Testis (tissue), 3 donors: Measurements from ENCODE around the gene WSB1. TPM values are rescaled to one million over a fixed set of nuclear protein-coding genes. Genes with fewer than 3 reads are reported as not detected.

Experiments used
- DNase-seq: peaks from one replicate; pipeline ENCODE4 v3.0.0-alpha.2; 2019
- H3K27ac ChIP-seq, 2 donors: fragments of 200-600 bp; sonication (generic); one replicate each; pipeline ENCODE4 v1.5.1; 2019
- H3K27me3 ChIP-seq: fragments of 200-600 bp; sonication (generic); one replicate; pipeline ENCODE4 v1.5.1; 2019
- H3K36me3 ChIP-seq: fragments of 200-600 bp; sonication (generic); one replicate; pipeline ENCODE4 v1.5.1; 2017; ENCODE audit warnings: low read depth; ENCODE audit errors: missing control alignments
- H3K4me1 ChIP-seq: fragments of 200-600 bp; sonication (generic); one replicate; pipeline ENCODE4 v1.5.1; 2019
- H3K4me3 ChIP-seq, 2 donors: fragments of 200-600 bp; sonication (generic); one replicate each; pipeline ENCODE4 v1.5.1; 2017 to 2019
- H3K9me3 ChIP-seq: fragments of 200-600 bp; sonication (generic); one replicate; pipeline ENCODE4 v1.5.1; 2017
- POLR2A ChIP-seq: fragments of 450-650 bp; IDR thresholded peaks from one replicate; pipeline ENCODE4 v1.6.1; 2017; ENCODE audit warnings: antibody characterized with exemption, mild to moderate bottlenecking, moderate library complexity
- WGBS, 2 donors: methylation state at CpG; one replicate each; pipeline ENCODE4 v1.1.5; 2018; 5-methylcytosine and 5-hydroxymethylcytosine counted together
- intact Hi-C: fragments of 100-400 bp; cut with DNase I; formaldehyde crosslinking; loops from one replicate; pipeline ENCODE4 v1.15.1; 2023; ENCODE audit warnings: low total_unique reads
- polyA plus RNA-seq: library from polyadenylated mRNA; stranded (reverse); fragments of 350-450 nt; fragmentation: Illumina TruSeq; extraction: RNeasy Lipid Tissue Mini Kit (QIAGEN cat#74804); gene quantifications from one replicate; pipeline ENCODE4 v1.2.3, GENCODE V29; 2014; ENCODE audit warnings: low read depth, low replicate concordance; ENCODE audit not compliant: insufficient read depth
- total RNA-seq, 2 donors: library from RNA; depleted of rRNA; stranded (reverse); fragments of >200 nt; gene quantifications; one replicate each; pipeline ENCODE4 v1.2.3, GENCODE V29; 2016
- TF ChIP-seq, protein P1 (sequence below), 3 experiments: fragments of 450-650 bp in 2 of 3; fragments of 200-600 bp in 1 of 3; sonication (generic) in 1 of 3; IDR thresholded peaks; one replicate each; pipeline ENCODE4 v1.5.1; 2016 to 2019; ENCODE audit warnings: antibody characterized with exemption in 3 of 3, mild to moderate bottlenecking in 2 of 3, moderate library complexity in 1 of 3

Gene WSB1
- total and polyA plus RNA-seq, 3 donors from 2014 or later = 126 to 189 (median 160) TPM

DNA sequence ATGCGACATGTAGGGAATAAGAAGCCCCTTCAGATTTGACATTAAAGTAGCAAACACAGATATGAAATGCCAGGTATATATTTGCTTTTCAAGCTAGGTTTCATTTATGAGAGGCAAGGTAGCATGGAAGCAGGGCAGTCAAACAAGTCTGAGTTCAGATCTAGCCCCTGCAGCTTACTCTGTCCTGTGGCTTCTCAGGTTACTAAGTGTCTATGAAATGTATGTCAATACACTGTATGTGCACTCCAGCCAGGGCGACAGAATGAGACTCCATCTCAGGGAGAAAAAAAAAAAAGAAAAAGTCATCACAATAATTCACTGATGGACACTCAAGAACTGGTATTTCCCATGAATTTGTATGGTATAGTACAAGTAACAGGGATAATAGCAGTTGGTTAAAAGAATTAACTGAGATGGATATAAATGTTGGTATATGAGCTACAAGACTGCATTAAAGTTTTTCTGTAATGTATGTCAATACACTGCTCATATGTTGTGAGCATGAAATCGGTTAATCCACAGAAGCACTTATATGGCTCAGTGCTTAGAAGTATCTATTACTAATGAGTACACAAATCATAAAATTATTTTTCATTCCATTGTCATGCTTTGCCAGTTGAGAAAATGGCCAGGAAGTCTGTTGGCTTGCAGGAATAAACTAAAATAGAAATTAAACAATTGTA is 2.9 kb upstream of the WSB1 start:
- Histone ChIP-seq H3K36me3 (no peaks in the 10 kb centered on the region), H3K27me3 (no peaks in the 10 kb centered on the region), H3K27ac (no peak overlapping the region), H3K9me3 (no peaks in the 10 kb centered on the region), H3K4me1 (peaks cover 4% of the 10 kb centered on the region), H3K4me3 (no peak overlapping the region)
- DNase-seq = no peak
- TF ChIP-seq, protein P1, sequence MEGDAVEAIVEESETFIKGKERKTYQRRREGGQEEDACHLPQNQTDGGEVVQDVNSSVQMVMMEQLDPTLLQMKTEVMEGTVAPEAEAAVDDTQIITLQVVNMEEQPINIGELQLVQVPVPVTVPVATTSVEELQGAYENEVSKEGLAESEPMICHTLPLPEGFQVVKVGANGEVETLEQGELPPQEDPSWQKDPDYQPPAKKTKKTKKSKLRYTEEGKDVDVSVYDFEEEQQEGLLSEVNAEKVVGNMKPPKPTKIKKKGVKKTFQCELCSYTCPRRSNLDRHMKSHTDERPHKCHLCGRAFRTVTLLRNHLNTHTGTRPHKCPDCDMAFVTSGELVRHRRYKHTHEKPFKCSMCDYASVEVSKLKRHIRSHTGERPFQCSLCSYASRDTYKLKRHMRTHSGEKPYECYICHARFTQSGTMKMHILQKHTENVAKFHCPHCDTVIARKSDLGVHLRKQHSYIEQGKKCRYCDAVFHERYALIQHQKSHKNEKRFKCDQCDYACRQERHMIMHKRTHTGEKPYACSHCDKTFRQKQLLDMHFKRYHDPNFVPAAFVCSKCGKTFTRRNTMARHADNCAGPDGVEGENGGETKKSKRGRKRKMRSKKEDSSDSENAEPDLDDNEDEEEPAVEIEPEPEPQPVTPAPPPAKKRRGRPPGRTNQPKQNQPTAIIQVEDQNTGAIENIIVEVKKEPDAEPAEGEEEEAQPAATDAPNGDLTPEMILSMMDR (IDR thresholded peaks at IDR 0.05) = no peak
- no peak for TF ChIP-seq POLR2A
- WGBS, 2 donors = 80 to 88% methylated on average over 3 of the region's 3 CpGs
- intact Hi-C loops = loop anchor here (10.0 kb wide), 1 partner anchor 46 kb away; no protein-coding TSS in a partner anchor

DNA sequence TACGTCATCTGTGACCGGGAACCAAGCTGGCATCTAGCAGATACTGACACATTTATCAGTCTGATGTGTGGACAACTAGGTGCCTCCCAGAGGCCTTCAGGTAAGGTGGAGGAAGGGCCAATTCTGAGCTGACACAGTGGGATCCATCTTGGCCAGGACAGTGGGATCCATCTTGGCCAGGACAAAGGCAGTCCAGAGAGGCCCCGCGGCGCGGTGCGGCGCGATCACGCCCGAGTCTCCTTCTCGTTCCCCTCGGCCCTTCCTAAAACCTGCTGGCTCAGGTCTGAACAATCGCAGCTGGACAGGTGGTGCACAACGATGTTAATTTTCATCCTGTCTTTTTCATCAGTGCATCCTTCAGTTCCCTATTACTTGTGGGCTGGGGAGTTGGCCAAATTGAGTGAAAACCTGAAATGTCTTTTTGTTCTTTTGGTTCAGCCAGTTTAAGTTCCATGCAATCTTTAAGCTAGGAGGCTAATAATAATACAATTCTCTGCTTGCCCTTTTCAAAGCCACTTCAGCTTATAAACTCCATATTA is 486 bp upstream of the WSB1 start:
- intact Hi-C loops = loop anchor here (10.0 kb wide), 1 partner anchor 49 kb away; no protein-coding TSS in a partner anchor
- no peaks in the 10 kb centered on the region for H3K9me3 ChIP-seq
- no peaks in the 10 kb centered on the region for H3K27me3 ChIP-seq
- 50 to 80% methylated on average over 10 to 15 of the region's 15 CpGs for WGBS, 2 donors
- H3K4me3 ChIP-seq = peak overlapping the region; percentile 98 to 99
- TF ChIP-seq, protein P1 (IDR thresholded peaks at IDR 0.05) = no peak
- no peak for TF ChIP-seq POLR2A
- H3K27ac ChIP-seq = peak overlapping the region; percentile 98 to 99
- H3K36me3 ChIP-seq = no peaks in the 10 kb centered on the region
- DNase-seq = no peak
- peaks cover 12% of the 10 kb centered on the region for H3K4me1 ChIP-seq

DNA sequence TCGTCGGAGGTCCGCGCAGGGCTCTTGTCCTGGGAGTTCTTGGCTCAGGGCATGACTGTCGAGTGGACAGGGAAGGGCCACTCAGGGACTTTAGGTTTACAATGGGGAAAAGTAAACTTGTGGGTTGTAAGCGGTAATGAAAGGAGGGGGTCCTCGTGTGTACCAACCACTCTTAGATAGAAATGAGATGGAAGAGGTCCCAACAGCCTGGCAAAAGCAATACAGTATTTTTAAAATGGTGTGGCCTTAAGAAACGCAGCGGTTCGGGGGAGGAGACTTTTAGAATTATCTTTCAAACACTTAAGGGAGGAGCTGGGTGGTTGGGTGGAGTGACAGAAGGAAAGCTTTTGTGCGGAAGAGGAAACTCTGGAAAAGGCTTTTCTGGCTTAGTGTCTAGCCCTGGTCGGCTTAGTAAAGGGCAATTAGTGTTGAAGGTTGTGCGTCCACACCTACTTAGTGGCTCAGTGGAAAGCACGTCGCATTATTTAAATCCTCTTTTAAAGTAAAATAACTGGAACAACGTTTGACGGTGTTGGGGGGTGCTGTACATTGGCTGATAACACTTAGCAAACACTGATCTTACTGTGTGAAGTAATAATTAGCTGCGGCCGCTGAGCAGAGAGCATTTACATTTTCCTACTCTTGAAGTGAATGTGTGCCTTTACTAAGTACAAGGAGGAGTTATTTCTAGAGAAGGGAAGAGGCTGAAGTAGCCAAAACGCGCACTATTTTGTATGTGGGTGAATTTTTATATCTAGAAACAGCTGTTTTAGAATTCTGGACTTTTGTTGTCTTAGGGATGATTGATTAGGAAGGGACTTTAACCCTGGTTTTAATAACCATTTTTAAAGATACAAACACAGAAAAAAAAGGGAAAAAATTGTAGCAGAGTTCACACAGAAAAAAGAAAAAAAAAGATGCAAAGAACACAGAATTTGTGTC is 1.0 kb downstream of the WSB1 start:
- 0 to 1% methylated on average over 21 of the region's 21 CpGs for WGBS, 2 donors
- TF ChIP-seq POLR2A = peak; percentile 73
- TF ChIP-seq, protein P1 (IDR thresholded peaks at IDR 0.05) = no peak
- Histone ChIP-seq H3K27ac (peak overlapping the region; percentile 98 to 99), H3K4me1 (peaks cover 19% of the 10 kb centered on the region), H3K36me3 (no peaks in the 10 kb centered on the region), H3K27me3 (no peaks in the 10 kb centered on the region), H3K9me3 (no peaks in the 10 kb centered on the region), H3K4me3 (peak overlapping the region; percentile 98 to 99)
- intact Hi-C loops = loop anchor here (10.0 kb wide), 1 partner anchor 50 kb away; no protein-coding TSS in a partner anchor
- DNase-seq = peak; percentile 91

DNA sequence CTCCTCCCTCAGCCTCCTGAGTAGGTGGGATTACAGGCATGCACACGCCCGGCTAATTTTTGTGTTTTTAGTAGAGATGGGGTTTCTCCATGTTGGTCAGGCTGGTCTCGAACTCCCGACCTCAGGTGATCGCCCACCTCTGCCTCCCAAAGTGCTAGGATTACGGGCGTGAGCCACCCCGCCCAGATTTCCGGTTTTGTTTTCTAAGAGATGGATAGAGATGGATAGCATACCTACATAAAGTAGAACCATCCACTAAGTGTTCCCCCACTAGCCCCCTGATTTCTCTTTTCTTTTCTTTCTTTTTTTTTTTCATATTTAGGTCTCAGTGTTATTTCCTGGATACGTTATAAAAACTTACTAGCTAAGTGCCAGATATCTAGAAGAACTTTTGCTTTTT is 2.0 kb downstream of the WSB1 start:
- 6 to 8% methylated on average over 10 of the region's 10 CpGs for WGBS, 2 donors
- no peak for TF ChIP-seq POLR2A
- TF ChIP-seq, protein P1 (IDR thresholded peaks at IDR 0.05) = no peak
- Histone ChIP-seq H3K4me1 (peaks cover 19% of the 10 kb centered on the region), H3K36me3 (no peaks in the 10 kb centered on the region), H3K4me3 (peak overlapping the region; percentile 98 to 99), H3K27me3 (no peaks in the 10 kb centered on the region), H3K9me3 (no peaks in the 10 kb centered on the region), H3K27ac (peak overlapping the region; percentile 98 to 99)
- intact Hi-C loops = loop anchor here (10.0 kb wide), 1 partner anchor 51 kb away; no protein-coding TSS in a partner anchor
- DNase-seq = no peak
